Heart right ventricle (tissue), 16 donors: ENCODE results near the gene SLC25A12. TPM values are rescaled to one million over a fixed set of nuclear protein-coding genes. Genes with fewer than 3 reads are reported as not detected.

Source experiments
- ATAC-seq, 8 donors: fragments of 200-7000 bp; cut with Tn5 transposase; one replicate each; pipeline ENCODE4 v1.9.1; 2020; ENCODE audit warnings: mild to moderate bottlenecking in 8 of 8, moderate library complexity in 8 of 8, moderate number of reproducible peaks in 1 of 8
- DNase-seq, 2 donors: peaks; one replicate each; pipeline ENCODE4 v3.0.0-alpha.2; 2020
- H3K27ac ChIP-seq, 10 donors: fragments of 200-600 bp; sonication (generic) in 2 of 10; one replicate each; pipeline versions ENCODE4 v1.5.0 to v1.8.0; 2020 to 2022; ENCODE audit warnings: mild to moderate bottlenecking in 3 of 10
- H3K27me3 ChIP-seq, 7 donors: fragments of 200-600 bp; one replicate each; pipeline ENCODE4 v1.8.0; 2021 to 2022; ENCODE audit warnings: mild to moderate bottlenecking in 2 of 7
- H3K36me3 ChIP-seq, 9 donors: fragments of 200-600 bp; sonication (generic) in 1 of 9; one replicate each; pipeline versions ENCODE4 v1.5.0 to v1.8.0; 2020 to 2022; ENCODE audit warnings: mild to moderate bottlenecking in 2 of 9
- H3K4me1 ChIP-seq, 9 donors: fragments of 200-600 bp; sonication (generic) in 1 of 9; one replicate each; pipeline versions ENCODE4 v1.5.0 to v1.8.0; 2020 to 2022; ENCODE audit warnings: mild to moderate bottlenecking in 4 of 9
- H3K4me3 ChIP-seq, 10 donors: fragments of 200-600 bp; sonication (generic) in 2 of 10; one replicate each; pipeline versions ENCODE4 v1.5.0 to v1.8.0; 2020 to 2022; ENCODE audit warnings: mild to moderate bottlenecking in 7 of 10, moderate library complexity in 2 of 10
- H3K9me3 ChIP-seq, 11 donors: fragments of 200-600 bp in 10 of 11; sonication (generic) in 2 of 11; one replicate each; pipeline versions ENCODE4 v1.5.0 to v1.8.0; 2013 to 2022; ENCODE audit warnings: mild to moderate bottlenecking in 2 of 11, control low read depth in 1 of 11, moderate library complexity in 1 of 11
- CTCF ChIP-seq, 9 donors: fragments of 200-600 bp; sonication (generic) in 2 of 9; IDR thresholded peaks; one replicate each; pipeline versions ENCODE4 v1.5.0 to v1.8.0; 2021 to 2022; ENCODE audit warnings: antibody characterized with exemption in 9 of 9, mild to moderate bottlenecking in 5 of 9, moderate library complexity in 1 of 9
- WGBS, 2 donors: extraction: QIAGEN DNeasy Blood & Tissue Kit; methylation state at CpG; one replicate each; pipeline ENCODE4 v1.1.7; 2013; ENCODE audit warnings: inconsistent platforms in 1 of 2; 5-methylcytosine and 5-hydroxymethylcytosine counted together
- intact Hi-C, 10 donors: fragments of 100-400 bp; cut with DNase I; formaldehyde crosslinking; loops; one replicate each; pipeline versions ENCODE4 v1.11.1 to v1.14.2; 2022
- polyA plus RNA-seq, 2 donors: library from polyadenylated mRNA; stranded (reverse); fragments of 200-250 nt; gene quantifications; one replicate each; pipeline ENCODE4 v1.2.3, GENCODE V29; 2013
- total RNA-seq, 10 donors: library from RNA; stranded (reverse); fragmentation: NEBNext Ultra II Directional in 3 of 10; extraction: Animal tissue kit (Norgen Biotek cat#: 25700) in 3 of 10; gene quantifications; one replicate each; pipeline versions ENCODE4 v1.2.1 to v1.2.4, GENCODE V29; 2021 to 2023
- donor health status: Arrhythmogenic right ventricular cardiomyopathy.
- donor health status: ischemic (EF 13 %, LVEDD 7.1; RV severe dilation, severe dysfunction).
- donor health status: healthy with polysubstance abuse.
- donor health status: DM: no; HTN: yes; CAD: no.
- donor health status: DM: no; HTN: no; CAD: no.
- donor health status: ischemic (EF 25% LVEDD 6.9; RV normal size, moderate dysfunction).
- donor health status: ischemic (EF 25% LVEDD 5.7; RV mildly dilated, moderate dysfunction).
- donor health status: healthy.
- donor health status: DM: yes; HTN: yes; CAD: no.
- donor health status: Ischemic cardiomyopathy.
- donor health status: ischemic (EF 35%, LVEDD 5.7; RV mildly dilated, moderate dysfunction).
- donor health status: nonischemic (EF 11% LVEDD 7.7; RV severe dilation, severe dysfunction).
- donor health status: DM: yes; HTN: yes; CAD: no.
- donor health status: PGD.
- donor health status: ischemic (EF 29% LVEDD 5.4; RV normal size, mild dysfunction).
- donor health status: nonischemic (EF 23%, LVEDD 6.1; RV moderate dilation, normal function).

The SLC25A12 gene
- total and polyA plus RNA-seq, 12 donors: 37.5 to 169 (median 122) TPM

- peak overlapping the region in 2 of 10 donors; percentile 31 to 37 for H3K27ac ChIP-seq
- H3K27me3 ChIP-seq: no peaks in the 10 kb centered on the region
- ATAC-seq: peak in 7 of 8 donors; percentile 49 to 99 (median 85)
- peaks cover 0 to 33% (median 7%) of the 10 kb centered on the region in 9 donors for H3K4me1 ChIP-seq
- H3K4me3 ChIP-seq: no peak overlapping the region
- no peaks in the 10 kb centered on the region for H3K9me3 ChIP-seq
- intact Hi-C loops: no loop called here
- DNase-seq: peak in 1 of 2 donors; percentile 19
- TF ChIP-seq CTCF (IDR thresholded peaks at IDR 0.05): no peak
- 52 to 65% methylated on average over 5 of the region's 5 CpGs for WGBS, 2 donors
- peaks cover 0 to 17% (median 10%) of the 10 kb centered on the region in 9 donors for H3K36me3 ChIP-seq
These were observed 29.6 kb downstream of the SLC25A12 start for GRCh38 chr2:171864357-171864985.

GRCh38 chr2:171862501-171862900, 31.5 kb downstream of the SLC25A12 start:
- intact Hi-C loops: no loop called here
- no peak for DNase-seq
- Histone ChIP-seq H3K27ac (peak overlapping the region in 1 of 10 donors; percentile 30), H3K36me3 (peaks cover 0 to 6% (median 0%) of the 10 kb centered on the region in 9 donors), H3K4me3 (no peak overlapping the region), H3K4me1 (peaks cover 0 to 44% (median 14%) of the 10 kb centered on the region in 9 donors), H3K27me3 (no peaks in the 10 kb centered on the region), H3K9me3 (no peaks in the 10 kb centered on the region)
- no peak for ATAC-seq
- no peak for TF ChIP-seq CTCF (IDR thresholded peaks at IDR 0.05)
- 96 to 98% methylated on average over 3 of the region's 3 CpGs for WGBS, 2 donors

- peak in 2 of 8 donors; percentile 49 to 50 for ATAC-seq
- H3K27ac ChIP-seq: peak overlapping the region in 2 of 10 donors; percentile 13 to 31
These were observed 35.6 kb downstream of the SLC25A12 start for GRCh38 chr2:171858397-171858958.

More at GRCh38 chr2:171858397-171858958, 35.6 kb downstream of the SLC25A12 start:
- no peaks in the 10 kb centered on the region for H3K27me3 ChIP-seq
- WGBS, 2 donors: 64 to 67% methylated on average over 2 of the region's 2 CpGs
- TF ChIP-seq CTCF (IDR thresholded peaks at IDR 0.05): no peak
- no peak for DNase-seq
- peaks cover 0 to 24% (median 11%) of the 10 kb centered on the region in 9 donors for H3K4me1 ChIP-seq
- intact Hi-C loops: loop anchor here in 1 of 10 donors (5.0 kb wide), 1 partner anchor 34 kb away; the partner anchor contains the start of gene SLC25A12
- H3K36me3 ChIP-seq: peaks cover 0 to 18% (median 8%) of the 10 kb centered on the region in 9 donors
- H3K4me3 ChIP-seq: no peak overlapping the region
- no peaks in the 10 kb centered on the region for H3K9me3 ChIP-seq
